Astrocyte (in vitro differentiated cells and primary cell): ENCODE measurements around the gene PHYKPL.

Experiments
- EZH2 ChIP-seq: IDR thresholded peaks from 2 replicates; pipeline ENCODE4 v1.6.1; 2012; ENCODE audit warnings: mild to moderate bottlenecking, low read length, inconsistent platforms; ENCODE audit not compliant: insufficient read depth
- TF ChIP-seq, protein P1 (sequence below): IDR thresholded peaks from 2 replicates; pipeline ENCODE4 v1.5.1; 2011; ENCODE audit warnings: low read depth, mild to moderate bottlenecking, inconsistent platforms, low read length, moderate library complexity; ENCODE audit not compliant: insufficient read depth

DNA sequence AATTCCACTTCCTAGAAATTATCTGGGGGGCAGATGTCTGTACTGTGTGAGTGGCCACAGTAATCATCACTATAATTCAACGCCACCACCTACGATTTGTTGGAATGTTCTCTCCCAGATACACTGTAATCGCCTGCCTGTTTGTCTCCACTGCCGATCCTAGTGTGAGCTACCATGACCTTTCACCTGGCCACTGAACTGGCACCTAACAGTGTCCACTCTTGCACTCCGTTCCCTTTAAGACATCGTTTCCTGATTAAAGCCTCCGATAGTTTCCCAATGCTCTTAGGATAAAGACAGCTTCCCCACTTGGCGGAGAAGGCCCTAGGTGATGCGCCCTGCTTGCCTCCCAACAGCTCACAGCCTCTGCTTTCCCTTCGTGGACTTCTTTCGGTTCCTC lies 4.0 kb downstream of the PHYKPL start:
- TF ChIP-seq, protein P1, sequence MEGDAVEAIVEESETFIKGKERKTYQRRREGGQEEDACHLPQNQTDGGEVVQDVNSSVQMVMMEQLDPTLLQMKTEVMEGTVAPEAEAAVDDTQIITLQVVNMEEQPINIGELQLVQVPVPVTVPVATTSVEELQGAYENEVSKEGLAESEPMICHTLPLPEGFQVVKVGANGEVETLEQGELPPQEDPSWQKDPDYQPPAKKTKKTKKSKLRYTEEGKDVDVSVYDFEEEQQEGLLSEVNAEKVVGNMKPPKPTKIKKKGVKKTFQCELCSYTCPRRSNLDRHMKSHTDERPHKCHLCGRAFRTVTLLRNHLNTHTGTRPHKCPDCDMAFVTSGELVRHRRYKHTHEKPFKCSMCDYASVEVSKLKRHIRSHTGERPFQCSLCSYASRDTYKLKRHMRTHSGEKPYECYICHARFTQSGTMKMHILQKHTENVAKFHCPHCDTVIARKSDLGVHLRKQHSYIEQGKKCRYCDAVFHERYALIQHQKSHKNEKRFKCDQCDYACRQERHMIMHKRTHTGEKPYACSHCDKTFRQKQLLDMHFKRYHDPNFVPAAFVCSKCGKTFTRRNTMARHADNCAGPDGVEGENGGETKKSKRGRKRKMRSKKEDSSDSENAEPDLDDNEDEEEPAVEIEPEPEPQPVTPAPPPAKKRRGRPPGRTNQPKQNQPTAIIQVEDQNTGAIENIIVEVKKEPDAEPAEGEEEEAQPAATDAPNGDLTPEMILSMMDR = no peak
- TF ChIP-seq EZH2 = no peak
